Hematopoietic multipotent progenitor cell treated with erythropoietin and hydrocortisone succinate and interleukin-3 and kit ligand, for 15 days (in vitro differentiated cells): ENCODE data around the gene HEPHL1.

Experiments
- DNase-seq: peaks from one replicate; pipeline ENCODE4 v3.0.0-alpha.2; 2015; ENCODE audit warnings: low spot score

HEPHL1 gene

DNA sequence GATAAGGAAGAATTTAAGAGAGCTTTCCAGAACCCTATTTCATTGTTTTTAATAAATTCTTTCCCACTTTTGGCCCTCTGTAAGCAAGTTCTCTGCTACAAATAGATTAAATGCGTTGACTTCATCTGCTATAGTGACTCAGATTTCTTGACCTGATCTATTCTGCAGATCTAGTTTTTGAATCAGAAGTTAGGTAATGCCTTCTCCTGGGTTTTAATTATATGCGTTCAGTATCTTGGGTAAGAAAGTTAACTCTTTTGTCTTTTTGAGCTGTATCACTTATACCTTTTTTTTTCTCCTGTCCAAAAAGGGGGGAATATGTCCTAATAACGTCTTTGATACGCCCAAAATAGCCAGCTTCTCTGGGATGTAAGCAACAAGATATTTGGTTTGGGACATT, 2.4 kb upstream of the HEPHL1 start:
- no peak for DNase-seq

DNA sequence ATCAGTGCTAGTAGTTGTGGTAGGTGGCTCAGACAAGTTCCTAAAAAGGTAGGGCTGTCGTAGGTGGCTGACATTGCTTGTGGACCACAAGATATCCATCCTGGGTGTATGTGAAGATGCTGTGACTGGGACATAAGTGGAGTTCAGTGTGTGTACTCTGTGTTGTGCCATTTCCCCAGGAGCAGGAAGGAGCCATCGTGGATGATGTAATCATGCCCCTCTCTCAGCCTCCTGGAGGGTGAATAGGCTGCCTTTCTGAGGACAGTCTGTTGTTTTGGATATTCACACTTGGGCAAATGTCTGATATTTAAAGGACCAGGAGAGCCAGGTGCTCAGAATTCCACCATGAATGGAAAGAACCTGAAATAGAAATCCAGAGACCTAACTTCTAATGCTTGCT, 2.7 kb downstream of the HEPHL1 start:
- no peak for DNase-seq

DNA sequence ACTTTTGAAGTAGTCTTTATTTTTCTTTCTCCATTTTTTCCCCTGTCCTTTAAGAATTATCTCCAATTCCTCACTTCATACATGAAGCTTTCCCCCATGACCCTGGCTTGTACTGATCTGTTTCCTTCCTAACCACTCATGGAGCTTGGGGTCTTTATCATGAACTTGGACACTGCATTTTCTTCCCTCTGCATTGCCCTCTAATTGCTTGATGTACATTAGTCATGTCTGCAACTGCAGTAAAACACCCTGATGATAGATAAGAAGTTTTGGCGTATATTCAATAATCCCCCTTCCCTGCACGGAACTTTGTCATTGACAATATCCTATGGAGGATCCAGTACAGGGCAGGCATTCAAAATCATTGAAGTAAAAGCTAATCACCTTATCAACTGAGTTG, 3.4 kb downstream of the HEPHL1 start:
- no peak for DNase-seq

DNA sequence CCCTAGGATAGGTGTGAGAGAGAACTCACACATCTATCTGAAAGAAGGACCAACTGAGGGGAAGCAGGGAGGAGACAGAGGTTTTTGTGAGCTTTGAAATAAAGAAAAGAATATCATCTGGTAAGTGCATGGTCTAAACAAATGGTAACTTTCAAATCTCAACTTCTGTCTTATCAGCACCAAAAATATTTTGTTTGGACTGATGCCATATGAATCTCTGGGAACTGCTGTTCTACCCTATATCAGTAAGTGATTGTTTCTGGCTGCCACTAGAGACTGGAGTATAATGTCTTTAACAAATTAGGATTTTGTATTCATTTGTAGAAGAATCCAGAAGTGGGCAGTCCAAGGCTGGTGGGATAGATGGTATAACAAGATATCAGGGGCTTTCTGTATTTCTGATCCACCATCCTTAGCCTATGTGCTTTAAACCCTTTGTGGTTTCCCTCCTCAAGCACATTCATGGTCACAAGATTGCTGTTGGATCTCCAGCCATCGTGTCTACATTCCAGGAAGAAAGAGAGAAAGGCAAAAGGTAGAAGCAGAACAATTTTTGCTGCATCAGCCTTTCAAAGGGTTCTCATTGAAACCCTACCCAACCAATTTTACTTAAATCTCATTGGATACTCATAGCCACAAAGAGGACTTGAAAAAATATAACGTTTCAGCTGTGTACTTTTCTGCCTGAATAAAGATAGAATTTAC, 4.7 kb downstream of the HEPHL1 start:
- DNase-seq = no peak

DNA sequence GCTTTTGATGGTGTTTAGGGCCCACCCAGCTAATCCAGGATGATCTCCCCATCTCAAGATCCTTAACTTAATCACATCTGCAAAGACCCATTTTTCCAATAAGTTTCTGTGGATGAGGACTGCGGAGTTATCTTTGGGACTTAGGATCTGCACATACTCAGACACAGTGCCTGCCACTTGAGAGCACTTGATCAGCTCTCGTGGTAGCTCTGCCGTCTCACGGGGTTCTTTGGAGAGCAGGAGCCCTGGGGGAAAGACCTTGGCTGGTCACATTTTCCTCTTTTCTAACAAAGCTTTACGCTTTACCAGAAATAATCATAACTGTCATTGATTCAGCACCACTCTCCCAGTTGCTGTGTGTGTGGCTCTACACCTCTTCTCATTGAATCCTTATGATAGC, 6.1 kb downstream of the HEPHL1 start:
- no peak for DNase-seq

DNA sequence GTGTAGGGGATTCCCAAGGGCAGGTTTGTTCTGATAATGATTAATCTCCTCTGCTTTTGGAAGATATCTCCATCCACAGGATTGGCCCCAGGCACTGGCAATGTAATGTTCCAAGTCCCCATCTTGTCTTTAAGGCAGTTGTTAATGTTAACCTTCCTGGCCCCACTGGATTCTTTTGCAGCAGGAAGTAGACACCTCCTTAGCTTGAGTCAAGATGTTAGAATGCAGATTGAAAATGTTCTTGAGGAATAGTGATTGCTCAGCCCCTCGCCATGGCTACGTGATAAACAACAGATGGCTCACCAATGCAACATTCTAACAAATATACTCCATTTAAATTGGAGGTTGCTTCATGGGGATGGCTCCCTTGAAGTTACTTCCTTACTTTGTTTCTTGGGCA, 7.3 kb downstream of the HEPHL1 start:
- DNase-seq = no peak

DNA sequence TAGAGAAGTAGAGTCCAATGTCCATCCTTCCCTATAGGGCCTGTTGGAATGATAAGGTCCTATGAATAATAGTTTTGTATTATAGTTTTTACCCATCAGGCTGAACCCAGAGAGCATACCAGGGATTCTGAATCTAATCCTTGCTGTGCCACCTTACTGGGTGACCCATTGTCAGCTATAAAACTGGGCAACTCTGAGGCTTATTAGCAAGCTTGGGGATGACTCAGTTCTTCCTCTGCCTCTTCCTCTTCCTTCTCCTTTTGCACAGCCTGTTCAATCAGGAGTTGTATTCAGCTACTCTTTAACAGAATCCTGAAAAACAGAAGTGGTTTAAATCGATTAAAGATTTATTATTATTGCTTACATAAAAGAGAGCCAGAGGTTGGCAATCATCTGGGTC, 8.9 kb downstream of the HEPHL1 start:
- DNase-seq = no peak

DNA sequence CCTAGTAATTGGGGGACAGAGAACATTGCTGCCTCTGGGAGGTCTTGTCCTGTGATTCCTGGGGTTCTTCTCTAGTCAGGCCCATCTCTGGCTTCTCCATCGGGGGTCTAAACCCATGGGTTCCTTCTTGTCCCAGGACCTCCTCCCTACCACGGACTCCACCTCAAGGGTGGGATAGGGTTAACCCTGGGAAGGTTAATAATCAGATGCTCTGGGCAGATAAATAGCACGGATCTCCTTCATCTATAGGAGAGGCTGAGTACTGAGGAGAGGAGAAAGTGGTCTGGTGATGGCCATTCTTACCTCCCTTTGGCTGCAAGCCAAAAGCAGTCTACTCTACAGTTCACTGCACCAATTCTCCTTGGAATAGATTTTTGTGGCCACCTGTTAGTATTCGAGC, 10.5 kb downstream of the HEPHL1 start:
- DNase-seq = no peak

DNA sequence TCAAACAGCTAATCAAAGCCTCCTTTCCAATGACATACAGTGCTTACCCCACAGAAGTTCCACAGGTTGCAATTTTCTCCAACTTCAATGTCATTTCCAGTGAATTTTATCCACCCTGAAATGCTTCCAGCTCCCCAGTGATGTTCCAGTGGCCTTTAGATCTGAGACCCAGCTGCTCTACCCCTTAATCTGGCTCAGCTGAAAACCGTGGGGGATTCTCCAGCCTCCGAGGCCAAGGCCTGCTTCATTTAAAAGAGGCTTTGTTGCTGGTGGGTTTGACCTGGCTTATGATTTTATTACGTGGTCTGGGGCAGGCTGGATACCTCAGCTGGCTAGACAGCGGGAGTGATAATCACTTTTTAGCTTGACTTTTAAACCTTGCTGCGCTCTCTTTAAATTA, 10.9 kb downstream of the HEPHL1 start:
- no peak for DNase-seq

DNA sequence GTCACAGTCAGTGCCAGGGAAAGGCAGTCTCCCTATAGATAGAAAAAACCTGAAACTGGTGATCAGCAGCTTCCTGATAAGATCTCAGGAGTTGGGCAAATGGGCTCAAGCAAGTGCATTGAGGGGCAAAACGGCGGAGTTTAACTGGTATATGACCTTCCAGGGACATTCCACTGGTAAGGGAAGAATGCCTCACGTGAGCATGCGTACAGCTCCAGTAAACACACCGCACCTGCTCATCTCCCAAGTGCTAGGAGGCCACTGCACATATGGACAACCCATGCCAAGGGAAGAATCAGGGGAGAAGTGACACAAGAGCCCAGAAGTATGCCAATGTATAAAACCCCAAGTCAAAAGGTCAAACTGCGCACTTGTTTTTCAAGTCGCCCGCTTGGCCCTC, 11.6 kb downstream of the HEPHL1 start:
- DNase-seq = no peak

DNA sequence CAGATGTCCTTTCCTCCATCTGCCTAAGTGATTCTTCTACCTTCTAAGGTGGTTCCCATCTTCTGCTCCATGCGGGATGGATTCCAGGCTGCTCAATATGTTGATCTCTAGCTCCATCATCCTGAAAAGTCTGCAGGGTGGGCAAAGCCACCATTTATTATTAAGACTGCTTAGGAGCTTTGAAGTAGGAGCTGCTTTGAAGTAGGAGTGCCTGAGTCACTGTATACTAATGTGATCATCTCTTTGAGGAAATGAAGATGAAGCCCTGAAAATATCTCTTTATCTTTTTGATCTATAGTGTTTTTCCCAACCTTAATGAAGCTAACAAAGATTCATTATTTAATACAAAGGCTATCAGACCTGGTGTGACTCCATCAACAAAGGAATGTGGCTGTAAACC, 13.1 kb downstream of the HEPHL1 start:
- no peak for DNase-seq

DNA sequence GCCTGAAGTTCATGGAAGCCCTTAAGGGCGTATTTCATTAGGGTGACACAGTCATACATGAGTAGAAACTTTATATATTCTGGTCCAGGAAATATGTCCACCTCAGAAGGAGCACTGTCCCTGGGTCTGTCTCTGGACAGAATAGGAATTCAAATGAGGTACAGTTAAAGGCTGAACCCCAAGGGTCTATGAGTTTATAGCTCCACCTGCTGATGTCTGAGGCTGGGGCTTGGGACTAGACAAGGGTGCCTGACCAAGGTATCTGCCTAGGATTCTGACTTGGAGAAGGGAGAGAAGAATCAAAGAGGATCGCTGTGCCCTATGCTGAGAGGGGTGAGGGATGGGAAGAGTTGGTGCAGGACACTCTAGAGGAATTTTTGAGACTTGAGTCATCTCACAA, 14.9 kb downstream of the HEPHL1 start:
- no peak for DNase-seq

DNA sequence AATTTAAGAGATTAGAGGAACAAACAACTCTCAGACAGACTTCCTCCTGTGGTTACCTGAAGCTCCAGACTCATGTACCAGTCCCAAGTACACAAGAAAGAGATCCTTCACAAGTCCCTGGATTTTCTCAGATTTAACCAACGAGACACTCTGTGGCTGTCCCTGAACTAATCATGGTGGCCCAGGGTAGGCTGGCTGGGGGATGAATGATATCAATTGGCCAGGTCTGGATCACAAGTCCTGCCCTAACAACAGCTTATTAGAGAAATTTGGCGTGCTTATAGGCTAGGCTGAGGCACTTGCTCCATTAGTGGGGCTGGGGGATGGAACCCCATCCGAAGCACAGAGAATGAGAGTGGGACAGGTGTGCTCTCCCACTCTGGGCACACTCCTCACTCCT, 22.1 kb downstream of the HEPHL1 start:
- DNase-seq = no peak

DNA sequence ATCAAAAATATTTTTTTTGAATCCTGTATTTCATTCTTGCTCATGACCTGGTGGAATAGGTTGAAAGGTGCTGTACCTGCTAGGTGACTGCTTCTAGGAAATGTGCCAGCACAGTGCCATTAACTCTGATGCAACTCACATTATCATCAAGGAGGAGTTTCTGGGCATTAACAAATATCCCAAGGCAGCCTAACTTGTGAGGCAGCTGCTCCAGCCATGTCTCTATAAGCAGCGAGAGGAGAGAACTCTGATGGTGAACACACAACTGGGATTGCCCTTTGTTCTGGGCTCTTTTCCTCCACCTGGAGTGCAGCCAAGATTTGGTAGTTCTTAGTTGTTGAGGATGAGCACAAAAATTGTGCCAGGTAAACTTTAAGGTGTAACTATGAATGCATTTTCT, 25.6 kb downstream of the HEPHL1 start:
- peak; percentile 3 for DNase-seq

DNA sequence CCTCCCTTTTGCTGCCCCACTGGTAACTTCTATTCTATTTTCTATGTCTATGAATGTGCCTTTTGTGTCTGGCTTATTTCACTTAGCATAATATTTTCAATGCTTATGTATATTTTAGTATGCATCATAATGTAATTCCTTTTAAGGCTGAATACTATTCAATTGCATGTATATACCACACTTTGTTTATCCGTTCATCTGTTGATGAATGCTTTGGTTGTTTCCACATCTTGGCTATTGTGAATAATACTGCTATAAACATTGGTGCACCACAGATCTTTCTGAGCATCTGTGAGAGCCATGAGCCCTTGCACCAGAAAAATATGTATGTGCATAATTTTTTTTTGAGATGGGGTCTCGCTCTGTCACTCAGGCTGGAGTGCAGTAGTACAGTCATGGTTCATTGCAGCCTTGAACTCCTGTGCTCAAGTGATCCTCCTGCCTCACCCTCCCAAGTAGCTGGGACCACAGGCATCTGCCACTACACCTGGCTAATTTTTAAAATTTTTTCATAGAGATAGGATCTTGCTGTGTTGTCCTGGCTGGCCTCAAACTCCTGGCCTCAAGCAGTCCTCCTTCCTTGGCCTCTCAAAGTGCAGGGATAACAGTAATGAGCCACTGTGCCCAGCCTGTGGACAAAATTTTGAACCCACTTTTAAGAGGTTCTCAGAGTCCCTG, 27.0 kb downstream of the HEPHL1 start:
- no peak for DNase-seq

DNA sequence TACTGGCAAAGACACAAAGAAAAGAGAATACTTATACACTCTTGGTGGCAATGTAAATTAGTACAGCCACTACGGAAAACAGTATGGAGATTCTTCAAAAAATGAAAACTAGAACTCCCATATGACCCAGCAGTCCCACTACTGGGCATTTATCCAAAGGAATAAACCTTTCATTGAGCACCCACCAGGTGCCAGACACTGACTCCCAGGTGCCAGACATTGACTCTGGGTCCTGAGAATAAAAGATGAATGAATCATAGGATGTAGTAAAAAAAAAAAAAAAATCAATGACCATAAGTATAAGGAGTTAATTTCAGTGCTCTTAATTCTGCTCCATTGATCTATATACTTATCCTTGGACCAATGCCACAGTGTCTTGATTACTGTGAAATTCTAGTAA, 28.2 kb downstream of the HEPHL1 start:
- no peak for DNase-seq

DNA sequence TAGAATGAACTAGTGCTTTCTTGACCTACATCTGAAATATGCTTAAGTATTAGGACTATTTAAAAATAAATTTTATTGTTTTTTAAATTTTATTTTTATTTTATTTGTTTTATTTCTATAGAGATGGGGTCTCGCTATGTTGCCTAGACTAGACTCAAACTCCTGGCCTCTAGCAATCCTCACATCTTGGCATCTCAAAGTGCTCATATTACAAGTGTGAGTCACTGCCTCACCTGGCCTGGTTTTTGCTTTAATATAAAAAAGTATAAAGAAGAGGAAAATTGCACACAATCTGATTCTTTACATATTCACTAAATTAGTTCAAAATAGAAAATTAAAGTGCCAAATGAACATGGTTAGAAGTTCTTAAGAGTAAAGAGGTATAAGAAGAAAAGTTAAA, 37.5 kb downstream of the HEPHL1 start:
- DNase-seq = no peak

DNA sequence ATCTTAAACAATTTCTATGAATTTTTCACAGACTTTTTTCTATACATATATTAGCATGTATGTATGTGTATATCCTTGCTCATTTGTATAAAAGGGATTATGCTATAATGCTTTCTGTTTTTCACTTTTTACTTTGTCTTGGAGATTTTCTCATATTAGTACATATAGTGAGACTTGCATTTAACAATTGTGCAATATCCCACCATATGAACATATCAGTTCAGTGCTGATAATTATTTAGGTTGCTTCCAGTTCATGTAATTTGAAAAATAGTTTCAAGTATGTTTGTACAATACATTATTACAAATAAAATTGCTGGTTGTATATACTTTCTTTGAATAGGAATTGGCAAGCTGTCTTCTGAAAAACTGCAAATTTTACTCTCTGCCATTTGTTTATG, 37.9 kb downstream of the HEPHL1 start:
- no peak for DNase-seq

DNA sequence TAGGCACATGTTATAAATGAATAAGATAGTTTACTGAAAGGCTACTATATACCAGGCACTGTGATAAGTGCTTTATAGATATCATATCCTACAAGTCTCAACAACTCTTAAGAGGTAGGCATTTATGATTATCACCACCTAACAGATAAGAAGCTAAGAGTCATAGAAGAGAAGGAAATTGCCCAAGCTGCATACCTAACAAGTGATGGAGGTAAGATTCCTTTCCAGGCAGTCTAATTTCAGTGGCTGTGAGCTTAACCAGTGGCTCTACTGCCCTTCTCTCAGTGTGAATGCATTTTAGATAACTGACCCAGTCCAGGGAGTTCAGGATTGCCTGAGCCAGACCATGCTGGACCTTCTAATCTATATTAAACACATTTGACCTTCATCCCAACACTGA, 39.2 kb downstream of the HEPHL1 start:
- no peak for DNase-seq

DNA sequence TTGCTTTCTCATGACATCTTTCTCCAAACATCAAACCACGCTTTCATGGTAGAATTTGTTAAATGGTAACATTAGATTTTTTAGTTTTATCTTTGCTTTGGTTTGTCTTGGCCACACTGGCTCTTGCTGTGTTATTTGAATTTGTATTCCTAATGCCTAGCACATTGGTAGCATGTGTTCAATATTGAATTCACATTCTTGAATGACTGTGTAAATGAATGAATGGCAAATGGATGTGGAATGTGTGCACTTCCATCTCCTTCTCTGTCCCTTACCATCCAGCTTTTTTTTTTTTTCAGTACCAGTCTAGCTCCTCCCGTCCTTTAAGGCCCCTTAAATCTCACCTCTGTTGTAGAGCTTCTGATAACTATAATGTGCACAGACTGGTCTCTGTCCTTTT, 41.2 kb downstream of the HEPHL1 start:
- DNase-seq = no peak

DNA sequence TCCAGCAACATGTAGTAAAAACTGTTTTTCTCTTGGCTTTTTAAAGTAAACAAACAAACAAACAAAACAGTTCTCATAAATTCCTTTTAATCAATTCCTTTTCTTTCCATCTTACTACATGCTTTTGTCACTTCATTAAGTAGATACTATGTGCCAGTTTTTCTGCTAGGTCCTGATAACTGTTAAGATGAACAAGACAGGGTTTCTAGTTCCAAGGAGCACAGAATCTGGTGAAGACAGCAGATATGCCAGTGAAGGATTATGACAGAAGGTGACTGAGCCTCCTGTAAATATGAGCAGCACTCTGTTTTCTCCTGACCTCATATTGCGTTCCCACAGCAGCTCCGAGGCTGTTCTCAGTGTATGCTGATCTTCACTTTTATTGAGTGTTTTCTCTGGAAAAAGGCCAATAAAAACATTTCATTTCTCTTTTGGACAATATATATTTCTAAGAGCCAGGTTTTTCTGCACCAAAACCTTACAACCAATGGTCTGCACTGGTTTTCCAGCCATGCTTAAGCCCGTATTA, 45.8 kb downstream of the HEPHL1 start:
- peak; percentile 2 for DNase-seq

DNA sequence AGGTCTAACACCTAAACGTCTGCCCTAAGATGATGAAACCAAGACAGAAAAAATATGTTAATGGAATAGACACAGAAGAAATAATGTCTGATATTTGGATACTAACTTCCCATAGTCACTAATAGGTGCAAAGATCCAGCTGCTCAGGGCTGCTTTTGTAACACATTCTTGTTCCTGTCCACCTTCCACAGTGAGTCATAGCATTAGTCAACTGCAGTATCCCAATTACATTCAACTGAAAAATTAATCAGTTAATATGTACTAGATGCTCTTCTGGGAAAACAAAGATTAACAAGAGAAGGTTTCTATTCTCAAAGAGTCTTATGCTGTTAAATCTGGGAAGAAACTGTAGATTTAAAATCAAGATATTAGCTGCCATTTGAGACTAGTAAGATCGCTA, 47.6 kb downstream of the HEPHL1 start:
- no peak for DNase-seq

DNA sequence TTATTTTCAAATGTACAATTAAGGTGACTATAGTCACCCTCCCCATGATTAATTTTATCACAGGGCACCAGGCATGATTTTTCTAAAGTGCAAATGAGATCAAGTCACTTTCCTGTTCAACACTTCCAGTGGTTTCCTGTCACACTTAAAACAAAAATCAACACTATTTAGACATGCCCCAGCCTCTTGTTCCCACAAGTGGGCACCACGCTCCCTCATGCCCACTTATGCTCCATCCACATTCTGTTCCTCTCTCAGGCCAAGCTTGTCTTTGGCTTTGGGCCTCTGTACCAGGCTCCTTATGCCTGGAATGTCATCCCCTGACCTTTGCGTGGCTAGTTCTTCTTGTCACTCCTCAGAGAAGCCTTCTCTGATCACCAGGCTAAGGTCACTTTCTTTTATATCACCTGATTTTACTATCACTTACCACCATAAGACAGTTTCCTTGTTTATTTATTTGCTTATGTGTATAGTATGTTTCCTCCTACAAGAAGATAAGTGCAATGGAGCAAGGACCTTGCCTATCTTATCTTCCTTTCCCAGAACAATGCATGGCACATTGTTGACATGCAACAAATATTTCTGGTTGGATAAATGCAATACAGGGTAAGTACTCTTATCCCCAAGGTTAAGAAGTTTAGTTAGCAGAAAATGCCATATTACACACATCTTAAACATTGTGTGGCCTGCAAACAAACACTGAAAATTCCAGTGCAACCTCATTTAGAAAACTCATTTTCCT, 56.6 kb downstream of the HEPHL1 start:
- no peak for DNase-seq
